ENCODE data around the gene CIROP. TPM values are rescaled to one million over a fixed set of nuclear protein-coding genes. Genes with fewer than 3 reads are reported as not detected.

The CIROP gene
- total and polyA plus RNA-seq, 9 of the 15 experiments (the other 6 are each of a cell fraction or from before 2014, with no cell fraction given) = not detected

- TF ChIP-seq JUND (IDR thresholded peaks at IDR 0.05; ENCODE audit: borderline replicate concordance, low read depth, low read length) = peak; percentile 62
- TF ChIP-seq JUND (tag; IDR thresholded peaks at IDR 0.05; ENCODE audit: borderline replicate concordance, low read depth, low read length) = peak; percentile 51; the same call in 1 of the 3 replicates
- TF ChIP-seq SRSF7 (optimal IDR thresholded peaks at IDR 0.05; ENCODE audit: low read depth, low read length) = no peak
- TF ChIP-seq, protein P1, sequence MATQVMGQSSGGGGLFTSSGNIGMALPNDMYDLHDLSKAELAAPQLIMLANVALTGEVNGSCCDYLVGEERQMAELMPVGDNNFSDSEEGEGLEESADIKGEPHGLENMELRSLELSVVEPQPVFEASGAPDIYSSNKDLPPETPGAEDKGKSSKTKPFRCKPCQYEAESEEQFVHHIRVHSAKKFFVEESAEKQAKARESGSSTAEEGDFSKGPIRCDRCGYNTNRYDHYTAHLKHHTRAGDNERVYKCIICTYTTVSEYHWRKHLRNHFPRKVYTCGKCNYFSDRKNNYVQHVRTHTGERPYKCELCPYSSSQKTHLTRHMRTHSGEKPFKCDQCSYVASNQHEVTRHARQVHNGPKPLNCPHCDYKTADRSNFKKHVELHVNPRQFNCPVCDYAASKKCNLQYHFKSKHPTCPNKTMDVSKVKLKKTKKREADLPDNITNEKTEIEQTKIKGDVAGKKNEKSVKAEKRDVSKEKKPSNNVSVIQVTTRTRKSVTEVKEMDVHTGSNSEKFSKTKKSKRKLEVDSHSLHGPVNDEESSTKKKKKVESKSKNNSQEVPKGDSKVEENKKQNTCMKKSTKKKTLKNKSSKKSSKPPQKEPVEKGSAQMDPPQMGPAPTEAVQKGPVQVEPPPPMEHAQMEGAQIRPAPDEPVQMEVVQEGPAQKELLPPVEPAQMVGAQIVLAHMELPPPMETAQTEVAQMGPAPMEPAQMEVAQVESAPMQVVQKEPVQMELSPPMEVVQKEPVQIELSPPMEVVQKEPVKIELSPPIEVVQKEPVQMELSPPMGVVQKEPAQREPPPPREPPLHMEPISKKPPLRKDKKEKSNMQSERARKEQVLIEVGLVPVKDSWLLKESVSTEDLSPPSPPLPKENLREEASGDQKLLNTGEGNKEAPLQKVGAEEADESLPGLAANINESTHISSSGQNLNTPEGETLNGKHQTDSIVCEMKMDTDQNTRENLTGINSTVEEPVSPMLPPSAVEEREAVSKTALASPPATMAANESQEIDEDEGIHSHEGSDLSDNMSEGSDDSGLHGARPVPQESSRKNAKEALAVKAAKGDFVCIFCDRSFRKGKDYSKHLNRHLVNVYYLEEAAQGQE (IDR thresholded peaks at IDR 0.05; ENCODE audit: borderline replicate concordance) = peak; percentile 99
- TF ChIP-seq, protein P1 (CRISPR knock-in tag; IDR thresholded peaks at IDR 0.05; ENCODE audit: low read depth) = no peak
- no peak for TF ChIP-seq CBX1 (IDR thresholded peaks at IDR 0.05; ENCODE audit: low read depth)
- TF ChIP-seq ZNF77 (CRISPR knock-in tag; IDR thresholded peaks at IDR 0.05) = no peak
- no peak for TF ChIP-seq FUS (optimal IDR thresholded peaks at IDR 0.05; ENCODE audit: low read depth, low read length)
- TF ChIP-seq XRCC3 (IDR thresholded peaks at IDR 0.05) = no peak
- TF ChIP-seq, protein P2, sequence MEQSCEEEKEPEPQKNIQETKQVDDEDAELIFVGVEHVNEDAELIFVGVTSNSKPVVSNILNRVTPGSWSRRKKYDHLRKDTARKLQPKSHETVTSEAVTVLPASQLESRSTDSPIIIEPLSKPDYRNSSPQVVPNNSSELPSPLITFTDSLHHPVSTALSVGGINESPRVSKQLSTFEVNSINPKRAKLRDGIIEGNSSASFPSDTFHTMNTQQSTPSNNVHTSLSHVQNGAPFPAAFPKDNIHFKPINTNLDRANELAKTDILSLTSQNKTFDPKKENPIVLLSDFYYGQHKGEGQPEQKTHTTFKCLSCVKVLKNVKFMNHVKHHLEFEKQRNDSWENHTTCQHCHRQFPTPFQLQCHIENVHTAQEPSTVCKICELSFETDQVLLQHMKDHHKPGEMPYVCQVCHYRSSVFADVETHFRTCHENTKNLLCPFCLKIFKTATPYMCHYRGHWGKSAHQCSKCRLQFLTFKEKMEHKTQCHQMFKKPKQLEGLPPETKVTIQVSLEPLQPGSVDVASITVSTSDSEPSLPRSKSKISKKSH (CRISPR knock-in tag; IDR thresholded peaks at IDR 0.05) = no peak
- no peak for TF ChIP-seq KDM4B (IDR thresholded peaks at IDR 0.05; ENCODE audit: borderline replicate concordance in 2 of 2, low read depth in 1 of 2)
- no peak for TF ChIP-seq ZBED1 (IDR thresholded peaks at IDR 0.05)
- peak; percentile 34 for TF ChIP-seq POU5F1 (IDR thresholded peaks at IDR 0.05; ENCODE audit: borderline replicate concordance, low read depth, low read length, partially characterized antibody)
- 0 out of 2 replicates have a peak, but pooled peaks have one; percentile 18 for TF ChIP-seq MAFF (IDR thresholded peaks at IDR 0.05; ENCODE audit: low read length)
- TF ChIP-seq, protein P3, sequence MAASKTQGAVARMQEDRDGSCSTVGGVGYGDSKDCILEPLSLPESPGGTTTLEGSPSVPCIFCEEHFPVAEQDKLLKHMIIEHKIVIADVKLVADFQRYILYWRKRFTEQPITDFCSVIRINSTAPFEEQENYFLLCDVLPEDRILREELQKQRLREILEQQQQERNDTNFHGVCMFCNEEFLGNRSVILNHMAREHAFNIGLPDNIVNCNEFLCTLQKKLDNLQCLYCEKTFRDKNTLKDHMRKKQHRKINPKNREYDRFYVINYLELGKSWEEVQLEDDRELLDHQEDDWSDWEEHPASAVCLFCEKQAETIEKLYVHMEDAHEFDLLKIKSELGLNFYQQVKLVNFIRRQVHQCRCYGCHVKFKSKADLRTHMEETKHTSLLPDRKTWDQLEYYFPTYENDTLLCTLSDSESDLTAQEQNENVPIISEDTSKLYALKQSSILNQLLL (CRISPR knock-in tag; IDR thresholded peaks at IDR 0.05; ENCODE audit: borderline replicate concordance) = no peak
- no peak for TF ChIP-seq CHD2 (IDR thresholded peaks at IDR 0.05; ENCODE audit: low read depth, low read length)
- peak; percentile 37; the same call in 1 of the 2 replicates for TF ChIP-seq SMAD4 (CRISPR knock-in tag; conservative IDR thresholded peaks at IDR 0.05)
- peak; percentile 84 for TF ChIP-seq DPF2 (IDR thresholded peaks at IDR 0.05)
- TF ChIP-seq POLR3G (IDR thresholded peaks at IDR 0.05; ENCODE audit: extremely low read depth, insufficient read length, insufficient replicate concordance) = no peak
Measured at GRCh38 chr14:23120541-23121251, 15.9 kb upstream of the CIROP start (continued).

Measured in K562 (cell line).